Testis (tissue), 3 donors: ENCODE measurements around the gene MYO7B. TPM values are rescaled to one million over a fixed set of nuclear protein-coding genes. Genes with fewer than 3 reads are reported as not detected.

Experiments used
- DNase-seq: peaks from one replicate; pipeline ENCODE4 v3.0.0-alpha.2; 2019
- H3K27ac ChIP-seq, 2 donors: fragments of 200-600 bp; sonication (generic); one replicate each; pipeline ENCODE4 v1.5.1; 2019
- H3K27me3 ChIP-seq: fragments of 200-600 bp; sonication (generic); one replicate; pipeline ENCODE4 v1.5.1; 2019
- H3K36me3 ChIP-seq: fragments of 200-600 bp; sonication (generic); one replicate; pipeline ENCODE4 v1.5.1; 2017; ENCODE audit warnings: low read depth; ENCODE audit errors: missing control alignments
- H3K4me1 ChIP-seq: fragments of 200-600 bp; sonication (generic); one replicate; pipeline ENCODE4 v1.5.1; 2019
- H3K4me3 ChIP-seq, 2 donors: fragments of 200-600 bp; sonication (generic); one replicate each; pipeline ENCODE4 v1.5.1; 2017 to 2019
- H3K9me3 ChIP-seq: fragments of 200-600 bp; sonication (generic); one replicate; pipeline ENCODE4 v1.5.1; 2017
- POLR2A ChIP-seq: fragments of 450-650 bp; IDR thresholded peaks from one replicate; pipeline ENCODE4 v1.6.1; 2017; ENCODE audit warnings: antibody characterized with exemption, mild to moderate bottlenecking, moderate library complexity
- WGBS, 2 donors: methylation state at CpG; one replicate each; pipeline ENCODE4 v1.1.5; 2018; 5-methylcytosine and 5-hydroxymethylcytosine counted together
- intact Hi-C: fragments of 100-400 bp; cut with DNase I; formaldehyde crosslinking; loops from one replicate; pipeline ENCODE4 v1.15.1; 2023; ENCODE audit warnings: low total_unique reads
- polyA plus RNA-seq: library from polyadenylated mRNA; stranded (reverse); fragments of 350-450 nt; fragmentation: Illumina TruSeq; extraction: RNeasy Lipid Tissue Mini Kit (QIAGEN cat#74804); gene quantifications from one replicate; pipeline ENCODE4 v1.2.3, GENCODE V29; 2014; ENCODE audit warnings: low read depth, low replicate concordance; ENCODE audit not compliant: insufficient read depth
- total RNA-seq, 2 donors: library from RNA; depleted of rRNA; stranded (reverse); fragments of >200 nt; gene quantifications; one replicate each; pipeline ENCODE4 v1.2.3, GENCODE V29; 2016
- TF ChIP-seq, protein P1 (sequence below), 3 experiments: fragments of 450-650 bp in 2 of 3; fragments of 200-600 bp in 1 of 3; sonication (generic) in 1 of 3; IDR thresholded peaks; one replicate each; pipeline ENCODE4 v1.5.1; 2016 to 2019; ENCODE audit warnings: antibody characterized with exemption in 3 of 3, mild to moderate bottlenecking in 2 of 3, moderate library complexity in 1 of 3

The MYO7B gene
- total and polyA plus RNA-seq, 3 donors from 2014 or later: 3.6 to 5.6 (median 4.2) TPM

GRCh38 chr2:127623388-127624319 is 88.2 kb downstream of the MYO7B start:
- no peak for DNase-seq
- TF ChIP-seq, protein P1, sequence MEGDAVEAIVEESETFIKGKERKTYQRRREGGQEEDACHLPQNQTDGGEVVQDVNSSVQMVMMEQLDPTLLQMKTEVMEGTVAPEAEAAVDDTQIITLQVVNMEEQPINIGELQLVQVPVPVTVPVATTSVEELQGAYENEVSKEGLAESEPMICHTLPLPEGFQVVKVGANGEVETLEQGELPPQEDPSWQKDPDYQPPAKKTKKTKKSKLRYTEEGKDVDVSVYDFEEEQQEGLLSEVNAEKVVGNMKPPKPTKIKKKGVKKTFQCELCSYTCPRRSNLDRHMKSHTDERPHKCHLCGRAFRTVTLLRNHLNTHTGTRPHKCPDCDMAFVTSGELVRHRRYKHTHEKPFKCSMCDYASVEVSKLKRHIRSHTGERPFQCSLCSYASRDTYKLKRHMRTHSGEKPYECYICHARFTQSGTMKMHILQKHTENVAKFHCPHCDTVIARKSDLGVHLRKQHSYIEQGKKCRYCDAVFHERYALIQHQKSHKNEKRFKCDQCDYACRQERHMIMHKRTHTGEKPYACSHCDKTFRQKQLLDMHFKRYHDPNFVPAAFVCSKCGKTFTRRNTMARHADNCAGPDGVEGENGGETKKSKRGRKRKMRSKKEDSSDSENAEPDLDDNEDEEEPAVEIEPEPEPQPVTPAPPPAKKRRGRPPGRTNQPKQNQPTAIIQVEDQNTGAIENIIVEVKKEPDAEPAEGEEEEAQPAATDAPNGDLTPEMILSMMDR (IDR thresholded peaks at IDR 0.05): no peak
- TF ChIP-seq POLR2A: no peak
- Histone ChIP-seq H3K27me3 (no peaks in the 10 kb centered on the region), H3K36me3 (no peaks in the 10 kb centered on the region), H3K27ac (no peak overlapping the region), H3K4me3 (no peak overlapping the region), H3K4me1 (no peaks in the 10 kb centered on the region), H3K9me3 (no peaks in the 10 kb centered on the region)
- WGBS, 2 donors: 87 to 93% methylated on average over 33 of the region's 38 CpGs
- intact Hi-C loops: no loop called here

- H3K27ac ChIP-seq: no peak overlapping the region
- TF ChIP-seq POLR2A: no peak
- no peak overlapping the region for H3K4me3 ChIP-seq
- no peaks in the 10 kb centered on the region for H3K4me1 ChIP-seq
- H3K27me3 ChIP-seq: no peaks in the 10 kb centered on the region
- H3K9me3 ChIP-seq: no peaks in the 10 kb centered on the region
- H3K36me3 ChIP-seq: no peaks in the 10 kb centered on the region
- 87 to 95% methylated on average over 3 to 5 of the region's 5 CpGs for WGBS, 2 donors
- DNase-seq: no peak
- intact Hi-C loops: no loop called here
Measured at GRCh38 chr2:127624320-127624755, 88.9 kb downstream of the MYO7B start.

DNA sequence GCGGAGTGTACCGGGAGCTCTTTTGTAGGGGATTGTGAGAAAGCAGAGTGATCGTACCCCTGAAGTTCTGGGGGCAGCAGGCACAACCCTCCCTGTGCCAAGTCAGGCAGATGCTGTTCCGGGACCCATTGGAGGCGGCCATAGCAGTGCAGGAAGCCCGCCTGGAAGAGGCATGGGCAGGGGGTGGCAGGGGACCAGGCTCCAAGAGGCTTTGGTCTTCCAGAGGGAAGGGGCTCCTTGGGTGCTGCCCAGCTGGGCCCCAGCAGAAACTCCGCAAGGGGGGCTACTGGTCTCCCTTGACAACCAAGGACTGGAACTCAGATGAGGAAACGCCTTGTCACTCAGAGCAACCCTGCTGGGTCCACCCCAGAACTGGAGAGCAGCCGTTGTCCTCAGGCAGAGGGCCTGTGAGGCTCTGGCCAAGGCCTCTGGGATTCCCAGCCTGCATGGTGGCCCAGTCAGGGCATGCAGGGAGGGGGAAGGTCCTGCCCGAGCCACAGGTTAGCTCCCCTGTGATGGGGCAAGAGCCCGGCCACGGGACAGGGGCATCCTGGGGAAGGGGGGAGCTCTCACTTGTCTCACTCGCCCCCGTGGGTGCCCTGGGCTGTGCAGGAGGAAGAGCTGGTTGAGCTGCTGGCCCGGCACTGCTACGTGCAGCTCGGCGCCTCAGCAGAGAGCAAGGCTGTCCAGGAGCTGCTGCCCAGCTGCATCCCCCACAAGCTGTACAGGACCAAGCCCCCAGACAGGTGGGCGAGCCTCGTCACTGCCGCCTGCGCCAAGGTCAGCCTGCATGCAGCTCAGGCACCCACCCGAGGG is 89.5 kb downstream of the MYO7B start:
- H3K4me1 ChIP-seq: no peaks in the 10 kb centered on the region
- no peaks in the 10 kb centered on the region for H3K9me3 ChIP-seq
- H3K4me3 ChIP-seq: no peak overlapping the region
- intact Hi-C loops: no loop called here
- H3K27ac ChIP-seq: no peak overlapping the region
- H3K36me3 ChIP-seq: no peaks in the 10 kb centered on the region
- WGBS, 2 donors: 88 to 96% methylated on average over 10 to 22 of the region's 23 CpGs
- no peaks in the 10 kb centered on the region for H3K27me3 ChIP-seq
- no peak for DNase-seq
- TF ChIP-seq, protein P1 (IDR thresholded peaks at IDR 0.05): no peak
- TF ChIP-seq POLR2A: no peak

- Histone ChIP-seq H3K27ac (no peak overlapping the region), H3K4me3 (no peak overlapping the region), H3K9me3 (no peaks in the 10 kb centered on the region), H3K36me3 (no peaks in the 10 kb centered on the region), H3K27me3 (no peaks in the 10 kb centered on the region), H3K4me1 (no peaks in the 10 kb centered on the region)
- TF ChIP-seq, protein P1 (IDR thresholded peaks at IDR 0.05): no peak
- no peak for TF ChIP-seq POLR2A
- intact Hi-C loops: no loop called here
- 83 to 93% methylated on average over 2 of the region's 2 CpGs for WGBS, 2 donors
- no peak for DNase-seq
Measured at GRCh38 chr2:127625572-127625951, 90.1 kb downstream of the MYO7B start.

GRCh38 chr2:127626175-127626574 is 90.7 kb downstream of the MYO7B start:
- H3K36me3 ChIP-seq: no peaks in the 10 kb centered on the region
- TF ChIP-seq POLR2A: no peak
- TF ChIP-seq, protein P1 (IDR thresholded peaks at IDR 0.05): no peak
- no peaks in the 10 kb centered on the region for H3K4me1 ChIP-seq
- WGBS, 2 donors: 76 to 81% methylated on average over 12 of the region's 12 CpGs
- H3K9me3 ChIP-seq: no peaks in the 10 kb centered on the region
- H3K27ac ChIP-seq: no peak overlapping the region
- H3K4me3 ChIP-seq: no peak overlapping the region
- no peak for DNase-seq
- no peaks in the 10 kb centered on the region for H3K27me3 ChIP-seq
- intact Hi-C loops: no loop called here
